H9 (cell line): Measurements from ENCODE around the gene FBXW4. TPM values are rescaled to one million over a fixed set of nuclear protein-coding genes. Genes with fewer than 3 reads are reported as not detected.

Experiments
- DNase-seq: peaks from one replicate; pipeline ENCODE4 v3.0.0-alpha.2; 2017
- H2AFZ ChIP-seq: one replicate; pipeline ENCODE4 v1.6.1; 2013; ENCODE audit warnings: mild to moderate bottlenecking, low read length, control low read depth, moderate library complexity
- H2AK5ac ChIP-seq: 2 replicates; pipeline ENCODE4 v1.6.1; 2013; ENCODE audit warnings: low read length, control low read depth, mixed read lengths; ENCODE audit not compliant: insufficient read length
- H2BK120ac ChIP-seq: one replicate; pipeline ENCODE4 v1.6.1; 2013; ENCODE audit warnings: low read depth, mild to moderate bottlenecking, low read length, control low read depth, inconsistent platforms; ENCODE audit not compliant: poor library complexity, severe bottlenecking
- H2BK12ac ChIP-seq: 2 replicates; pipeline ENCODE4 v1.6.1; 2013; ENCODE audit warnings: low read length, control low read depth, mixed read lengths, low read depth; ENCODE audit not compliant: insufficient read length
- H2BK15ac ChIP-seq: 2 replicates; pipeline ENCODE4 v1.6.1; 2013; ENCODE audit warnings: low read depth, low read length, control low read depth
- H2BK20ac ChIP-seq: one replicate; pipeline ENCODE4 v1.6.1; 2013; ENCODE audit warnings: low read depth, mild to moderate bottlenecking, low read length, control low read depth, inconsistent platforms; ENCODE audit not compliant: poor library complexity, severe bottlenecking
- H2BK5ac ChIP-seq: 2 replicates; pipeline ENCODE4 v1.6.1; 2013; ENCODE audit warnings: low read length, control low read depth, mixed read lengths; ENCODE audit not compliant: insufficient read length
- H3K14ac ChIP-seq: 2 replicates; pipeline ENCODE4 v1.6.1; 2013; ENCODE audit warnings: low read length, control low read depth; ENCODE audit not compliant: insufficient read depth
- H3K18ac ChIP-seq: 2 replicates; pipeline ENCODE4 v1.6.1; 2013; ENCODE audit warnings: low read depth, mild to moderate bottlenecking, mixed read lengths, low read length, control low read depth; ENCODE audit not compliant: insufficient read length
- H3K23ac ChIP-seq: 2 replicates; pipeline ENCODE4 v1.6.1; 2013; ENCODE audit warnings: low read length, control low read depth, mixed read lengths, low read depth; ENCODE audit not compliant: insufficient read length
- H3K23me2 ChIP-seq: 2 replicates; pipeline ENCODE4 v1.6.1; 2013; ENCODE audit warnings: low read depth, mild to moderate bottlenecking, mixed read lengths, low read length, control low read depth; ENCODE audit not compliant: insufficient read length, poor library complexity, severe bottlenecking
- H3K27ac ChIP-seq: 2 replicates; pipeline ENCODE4 v1.5.1; 2013; ENCODE audit warnings: low read length, control low read depth, mixed read lengths, low read depth; ENCODE audit not compliant: insufficient read length
- H3K27me3 ChIP-seq: 2 replicates; pipeline ENCODE4 v1.6.1; 2013; ENCODE audit warnings: low read length, control low read depth, inconsistent platforms; ENCODE audit not compliant: insufficient read depth
- H3K4ac ChIP-seq: 2 replicates; pipeline ENCODE4 v1.6.1; 2013; ENCODE audit warnings: low read depth, mild to moderate bottlenecking, control low read depth, inconsistent platforms, low read length, moderate library complexity
- H3K4me1 ChIP-seq: 2 replicates; pipeline ENCODE4 v1.6.1; 2013; ENCODE audit warnings: low read length, control low read depth, inconsistent platforms; ENCODE audit not compliant: insufficient read depth
- H3K4me2 ChIP-seq: 2 replicates; pipeline ENCODE4 v1.6.1; 2013; ENCODE audit warnings: low read length, control low read depth, mixed read lengths; ENCODE audit not compliant: insufficient read length, insufficient read depth
- H3K56ac ChIP-seq: 2 replicates; pipeline ENCODE4 v1.6.1; 2013; ENCODE audit warnings: low read depth, mild to moderate bottlenecking, mixed read lengths, low read length, control low read depth; ENCODE audit not compliant: insufficient read length
- H3K79me1 ChIP-seq: 2 replicates; pipeline ENCODE4 v1.6.1; 2013; ENCODE audit warnings: low read depth, mild to moderate bottlenecking, moderate library complexity, low read length, control low read depth, inconsistent platforms; ENCODE audit not compliant: insufficient read depth, poor library complexity, severe bottlenecking
- H3K79me2 ChIP-seq: 2 replicates; pipeline ENCODE4 v1.6.1; 2013; ENCODE audit warnings: low read length, control low read depth, inconsistent platforms; ENCODE audit not compliant: insufficient read depth
- H3K9ac ChIP-seq: 2 replicates; pipeline ENCODE4 v1.6.1; 2013; ENCODE audit warnings: low read length, control low read depth, mixed read lengths; ENCODE audit not compliant: insufficient read length; ENCODE audit errors: extremely low read depth
- H3K9me3 ChIP-seq: one replicate; pipeline ENCODE4 v1.6.1; 2013; ENCODE audit warnings: low read depth, low read length, inconsistent platforms; ENCODE audit not compliant: control insufficient read depth
- H3T11ph ChIP-seq: one replicate; pipeline ENCODE4 v1.6.1; 2013; ENCODE audit warnings: mild to moderate bottlenecking, low read length, control low read depth, inconsistent platforms
- H4K20me1 ChIP-seq: one replicate; pipeline ENCODE4 v1.6.1; 2013; ENCODE audit not compliant: control insufficient read depth, insufficient read length, insufficient read depth
- H4K5ac ChIP-seq: 2 replicates; pipeline ENCODE4 v1.6.1; 2013; ENCODE audit warnings: low read depth, mild to moderate bottlenecking, mixed read lengths, low read length, control low read depth; ENCODE audit not compliant: insufficient read length
- H4K8ac ChIP-seq: replicated peaks from 2 replicates; pipeline ENCODE4 v1.6.1; 2013; ENCODE audit warnings: low read length, control low read depth, mixed read lengths, low read depth; ENCODE audit not compliant: insufficient read length
- H4K91ac ChIP-seq: 2 replicates; pipeline ENCODE4 v1.6.1; 2013; ENCODE audit warnings: low read depth, mild to moderate bottlenecking, moderate library complexity, mixed read lengths, low read length, control low read depth; ENCODE audit not compliant: insufficient read length
- H3K27ac Mint-ChIP-seq, 3 experiments: 2 replicates in 2 of 3; 3 replicates in 1 of 3; pipeline ENCODE4 v1.8.0; 2020 to 2021; ENCODE audit warnings: mixed read lengths in 3 of 3, mild to moderate bottlenecking in 1 of 3, moderate library complexity in 1 of 3
- H3K27me3 Mint-ChIP-seq: 2 replicates; pipeline ENCODE4 v1.8.0; 2021; ENCODE audit warnings: low read depth, mild to moderate bottlenecking, moderate library complexity, mixed read lengths
- H3K36me3 Mint-ChIP-seq, 3 experiments: 2 replicates in 2 of 3; 3 replicates in 1 of 3; pipeline ENCODE4 v1.8.0; 2020 to 2021; ENCODE audit warnings: low read depth in 3 of 3, mixed read lengths in 3 of 3; ENCODE audit not compliant: insufficient read depth in 1 of 3
- H3K4me1 Mint-ChIP-seq, 2 experiments: 2 replicates each; pipeline ENCODE4 v1.8.0; 2020; ENCODE audit warnings: mixed read lengths in 2 of 2
- H3K4me3 Mint-ChIP-seq, 2 experiments: 2 replicates in 1 of 2; 3 replicates in 1 of 2; pipeline ENCODE4 v1.8.0; 2020 to 2021; ENCODE audit warnings: mild to moderate bottlenecking in 2 of 2, mixed read lengths in 2 of 2, moderate library complexity in 1 of 2
- H3K9me3 Mint-ChIP-seq, 2 experiments: 2 replicates in 1 of 2; 3 replicates in 1 of 2; pipeline ENCODE4 v1.8.0; 2020; ENCODE audit warnings: mild to moderate bottlenecking in 2 of 2, mixed read lengths in 2 of 2, moderate library complexity in 1 of 2
- CTCF ChIP-seq: fragments of 200-600 bp; sonication (generic); conservative IDR thresholded peaks from 3 replicates; pipeline ENCODE4 v1.8.0; 2021; ENCODE audit warnings: antibody characterized with exemption, mild to moderate bottlenecking
- WGBS: extraction: QIAGEN DNeasy Blood & Tissue Kit; methylation state at CpG from one replicate; pipeline ENCODE4 v1.1.7; 2013; ENCODE audit warnings: missing lambda C conversion rate, low lambda C conversion rate, mixed read lengths; ENCODE audit not compliant: insufficient read length; ENCODE audit errors: extremely low coverage; 5-methylcytosine and 5-hydroxymethylcytosine counted together
- total RNA-seq: library from RNA; stranded (reverse); gene quantifications from 2 replicates; pipeline ENCODE4 v1.2.1, GENCODE V29; 2021

FBXW4 gene
- total RNA-seq, 1 experiment from 2014 or later, result 41.6 TPM

- H3K36me3 Mint-ChIP-seq, result peaks cover 0 to 48% (median 30%) of the 10 kb centered on the region in 3 experiments; a peak in 6 of 7 replicates
- DNase-seq, result no peak
- Histone ChIP-seq H2BK5ac (no peak overlapping the region), H3K79me2 (no peaks in the 10 kb centered on the region), H3K27ac (no peak overlapping the region), H2AFZ (no peak overlapping the region), H2AK5ac (no peak overlapping the region), H3K4ac (no peak overlapping the region), H3K23ac (no peak overlapping the region), H3K27me3 (no peaks in the 10 kb centered on the region), H3K4me2 (no peak overlapping the region), H3K18ac (no peak overlapping the region), H4K20me1 (no peaks in the 10 kb centered on the region), H4K8ac (no peak overlapping the region), H3K4me1 (0 out of 2 replicates have a peak, but pooled peaks cover 2% of the 10 kb centered on the region), H3K23me2 (no peaks in the 10 kb centered on the region), H4K91ac (no peak overlapping the region), H3K9me3 (no peaks in the 10 kb centered on the region), H4K5ac (no peak overlapping the region), H3T11ph (no peak overlapping the region), H2BK20ac (no peak overlapping the region), H3K56ac (no peak overlapping the region), H2BK120ac (no peak overlapping the region), H2BK15ac (no peak overlapping the region), H3K9ac (no peak overlapping the region), H3K14ac (no peak overlapping the region), H3K79me1 (no peaks in the 10 kb centered on the region), H2BK12ac (no peak overlapping the region)
- H3K9me3 Mint-ChIP-seq, result no peaks in the 10 kb centered on the region
- WGBS, result no CpG with 5 or more reads among the region's 9 CpGs
- H3K4me3 Mint-ChIP-seq, result no peak overlapping the region
- no peaks in the 10 kb centered on the region for H3K27me3 Mint-ChIP-seq
- no peak for TF ChIP-seq CTCF
- no peak overlapping the region for H3K27ac Mint-ChIP-seq
- H3K4me1 Mint-ChIP-seq, result peaks cover 9 to 23% of the 10 kb centered on the region in 2 experiments
Observed at GRCh38 chr10:101666083-101666482, 28.9 kb downstream of the FBXW4 start.
